ENCODE results near the gene NUDCD2.

DNA sequence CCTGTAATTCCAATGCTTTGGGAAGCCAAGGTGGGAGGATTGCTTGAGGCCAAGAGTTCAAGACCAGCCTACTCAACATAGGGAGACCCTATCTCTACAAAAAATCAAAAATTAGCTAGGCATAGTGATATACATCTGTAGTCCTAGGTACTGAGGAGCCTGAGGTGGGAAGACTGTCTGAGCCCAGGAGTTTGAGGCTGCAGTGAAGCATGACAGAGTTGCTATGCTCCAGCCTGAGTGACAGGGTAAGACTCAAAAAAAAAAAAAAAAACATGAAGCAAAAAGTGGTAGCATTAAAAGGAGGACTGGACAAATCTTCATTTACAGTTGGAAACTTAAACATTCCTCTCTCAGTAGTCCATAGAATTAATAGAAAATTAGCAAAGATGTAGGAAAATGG, 12.7 kb downstream of the NUDCD2 start:
- TF ChIP-seq, protein P1, sequence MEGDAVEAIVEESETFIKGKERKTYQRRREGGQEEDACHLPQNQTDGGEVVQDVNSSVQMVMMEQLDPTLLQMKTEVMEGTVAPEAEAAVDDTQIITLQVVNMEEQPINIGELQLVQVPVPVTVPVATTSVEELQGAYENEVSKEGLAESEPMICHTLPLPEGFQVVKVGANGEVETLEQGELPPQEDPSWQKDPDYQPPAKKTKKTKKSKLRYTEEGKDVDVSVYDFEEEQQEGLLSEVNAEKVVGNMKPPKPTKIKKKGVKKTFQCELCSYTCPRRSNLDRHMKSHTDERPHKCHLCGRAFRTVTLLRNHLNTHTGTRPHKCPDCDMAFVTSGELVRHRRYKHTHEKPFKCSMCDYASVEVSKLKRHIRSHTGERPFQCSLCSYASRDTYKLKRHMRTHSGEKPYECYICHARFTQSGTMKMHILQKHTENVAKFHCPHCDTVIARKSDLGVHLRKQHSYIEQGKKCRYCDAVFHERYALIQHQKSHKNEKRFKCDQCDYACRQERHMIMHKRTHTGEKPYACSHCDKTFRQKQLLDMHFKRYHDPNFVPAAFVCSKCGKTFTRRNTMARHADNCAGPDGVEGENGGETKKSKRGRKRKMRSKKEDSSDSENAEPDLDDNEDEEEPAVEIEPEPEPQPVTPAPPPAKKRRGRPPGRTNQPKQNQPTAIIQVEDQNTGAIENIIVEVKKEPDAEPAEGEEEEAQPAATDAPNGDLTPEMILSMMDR (IDR thresholded peaks at IDR 0.05): no peak
- no peak for TF ChIP-seq POLR2A (IDR thresholded peaks at IDR 0.05)

All from right lobe of liver (tissue), 4 donors.